Measurements from ENCODE around the gene CENPQ. TPM values are rescaled to one million over a fixed set of nuclear protein-coding genes. Genes with fewer than 3 reads are reported as not detected.

The CENPQ gene
- total RNA-seq, 1 donor = 1.0 TPM

GRCh38 chr6:49517919-49518318 is 54.7 kb downstream of the CENPQ start:
- Histone ChIP-seq H3K9me3 (ENCODE audit: low read depth, low read length) (no peaks in the 10 kb centered on the region), H3K4me1 (ENCODE audit: insufficient read depth, low read length) (no peaks in the 10 kb centered on the region), H3K4me3 (ENCODE audit: low read length) (no peak overlapping the region), H3K27me3 (ENCODE audit: insufficient read depth, low read length) (peaks cover 6% of the 10 kb centered on the region)

DNA sequence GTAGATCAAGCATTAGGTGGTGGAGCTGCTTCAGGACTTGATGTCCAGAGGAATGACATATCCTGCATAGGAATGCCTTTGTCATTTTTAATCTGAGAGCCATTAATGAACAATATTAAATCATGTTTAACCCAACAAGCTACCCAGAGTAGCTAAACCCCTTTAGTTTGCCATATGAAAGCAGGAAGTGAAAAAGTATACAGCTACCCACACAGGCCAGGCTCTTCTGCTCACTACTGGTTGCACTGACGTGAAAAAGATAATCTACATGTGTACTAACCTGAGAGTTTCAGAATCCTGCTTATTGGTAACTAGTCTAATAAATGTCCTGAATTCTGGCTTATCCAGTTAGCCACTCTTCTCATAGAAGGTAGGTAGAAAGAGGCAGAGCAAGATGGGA is 56.5 kb downstream of the CENPQ start:
- H3K4me3 ChIP-seq (ENCODE audit: low read length) = no peak overlapping the region
- no peaks in the 10 kb centered on the region for H3K9me3 ChIP-seq (ENCODE audit: low read depth, low read length)
- H3K27me3 ChIP-seq (ENCODE audit: insufficient read depth, low read length) = peaks cover 2% of the 10 kb centered on the region
- no peaks in the 10 kb centered on the region for H3K4me1 ChIP-seq (ENCODE audit: insufficient read depth, low read length)

DNA sequence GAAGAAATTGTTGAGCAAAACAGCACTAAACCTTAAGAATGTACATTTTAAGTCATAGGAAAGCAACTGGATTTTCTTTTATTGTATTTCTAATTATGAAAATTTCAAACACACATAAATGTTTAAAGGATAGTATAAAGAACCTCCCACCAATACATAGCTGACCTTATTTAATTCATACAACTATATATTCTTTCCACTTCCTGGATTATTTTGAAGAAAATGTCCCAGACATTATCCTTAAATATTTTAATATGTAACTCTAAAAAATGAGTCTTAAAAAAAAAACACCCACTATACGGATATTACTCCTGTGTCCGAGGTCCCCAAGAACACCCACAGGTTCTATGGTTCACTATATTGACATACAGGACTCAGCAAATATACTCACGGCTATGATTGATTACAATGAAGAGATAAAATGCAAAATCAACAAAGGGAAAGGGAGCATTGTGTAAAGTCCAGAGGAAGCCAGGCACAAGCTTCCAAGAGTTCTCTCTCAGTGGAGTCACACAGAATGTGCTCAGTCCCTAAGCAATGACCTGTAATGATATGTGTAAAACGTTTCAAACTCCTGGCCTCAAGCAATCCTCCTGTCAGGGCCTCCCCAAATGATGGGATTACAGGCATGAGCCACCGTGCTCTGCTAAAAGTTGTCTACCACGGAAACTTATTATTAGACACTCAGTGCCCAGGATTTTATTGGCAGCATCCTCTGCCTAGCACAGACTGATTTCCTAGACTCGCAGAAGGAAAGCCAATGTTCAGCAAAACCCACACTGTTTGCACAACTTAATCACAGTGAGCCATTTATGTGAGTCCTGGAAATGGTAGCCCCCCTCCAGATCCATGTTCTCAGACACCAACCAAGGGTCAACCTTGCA is 59.8 kb downstream of the CENPQ start:
- Histone ChIP-seq H3K4me3 (ENCODE audit: low read length) (no peak overlapping the region), H3K27me3 (ENCODE audit: insufficient read depth, low read length) (no peaks in the 10 kb centered on the region), H3K9me3 (ENCODE audit: low read depth, low read length) (no peaks in the 10 kb centered on the region), H3K4me1 (ENCODE audit: insufficient read depth, low read length) (no peaks in the 10 kb centered on the region)

GRCh38 chr6:49523901-49524300 is 60.7 kb downstream of the CENPQ start:
- Histone ChIP-seq H3K4me1 (ENCODE audit: insufficient read depth, low read length) (no peaks in the 10 kb centered on the region), H3K4me3 (ENCODE audit: low read length) (no peak overlapping the region), H3K9me3 (ENCODE audit: low read depth, low read length) (no peaks in the 10 kb centered on the region), H3K27me3 (ENCODE audit: insufficient read depth, low read length) (no peaks in the 10 kb centered on the region)

DNA sequence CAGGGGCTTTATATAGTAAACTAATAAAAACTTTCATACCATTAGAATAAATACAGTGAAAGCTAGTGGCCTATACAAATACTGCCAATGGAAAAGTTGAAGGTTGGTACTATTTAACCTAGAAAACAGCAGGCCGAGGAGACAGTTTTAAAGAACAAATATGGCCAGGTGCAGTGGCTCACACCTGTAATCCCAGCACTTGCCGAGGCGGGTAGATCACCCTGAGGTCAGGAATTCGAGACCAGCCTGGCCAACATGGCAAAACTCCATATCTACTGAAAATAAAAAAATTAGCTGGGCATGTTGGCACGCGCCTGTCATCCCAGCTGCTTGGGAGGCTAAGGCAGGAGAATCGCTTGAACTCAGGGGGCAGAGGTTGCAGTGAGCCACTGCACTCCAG is 61.4 kb downstream of the CENPQ start:
- Histone ChIP-seq H3K4me1 (ENCODE audit: insufficient read depth, low read length) (no peaks in the 10 kb centered on the region), H3K4me3 (ENCODE audit: low read length) (no peak overlapping the region), H3K27me3 (ENCODE audit: insufficient read depth, low read length) (no peaks in the 10 kb centered on the region), H3K9me3 (ENCODE audit: low read depth, low read length) (no peaks in the 10 kb centered on the region)

GRCh38 chr6:49526598-49526997 is 63.4 kb downstream of the CENPQ start:
- Histone ChIP-seq H3K4me1 (ENCODE audit: insufficient read depth, low read length) (no peaks in the 10 kb centered on the region), H3K27me3 (ENCODE audit: insufficient read depth, low read length) (peaks cover 5% of the 10 kb centered on the region), H3K4me3 (ENCODE audit: low read length) (no peak overlapping the region), H3K9me3 (ENCODE audit: low read depth, low read length) (no peaks in the 10 kb centered on the region)

GRCh38 chr6:49527320-49527719 is 64.2 kb downstream of the CENPQ start:
- no peaks in the 10 kb centered on the region for H3K9me3 ChIP-seq (ENCODE audit: low read depth, low read length)
- H3K4me1 ChIP-seq (ENCODE audit: insufficient read depth, low read length) = no peaks in the 10 kb centered on the region
- H3K4me3 ChIP-seq (ENCODE audit: low read length) = no peak overlapping the region
- H3K27me3 ChIP-seq (ENCODE audit: insufficient read depth, low read length) = peaks cover 5% of the 10 kb centered on the region

DNA sequence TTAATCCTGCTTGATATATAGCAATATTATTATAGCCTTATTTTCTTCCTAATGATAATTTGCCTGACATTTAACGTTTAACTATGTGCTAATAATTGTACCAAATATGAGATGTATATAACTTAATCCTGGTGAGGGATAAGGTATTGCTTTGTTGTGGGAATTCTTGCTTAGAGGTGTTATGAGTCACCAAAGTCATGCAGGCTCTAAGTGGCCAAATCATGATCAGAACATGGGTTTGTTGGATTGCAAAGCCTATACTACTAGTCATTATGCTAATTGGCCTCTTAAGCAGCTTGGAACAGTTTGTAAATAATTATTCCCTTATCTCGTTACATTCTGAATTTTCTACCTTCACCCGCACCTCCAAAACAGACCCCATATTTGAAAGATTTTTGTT is 65.4 kb downstream of the CENPQ start:
- Histone ChIP-seq H3K9me3 (ENCODE audit: low read depth, low read length) (no peaks in the 10 kb centered on the region), H3K4me3 (ENCODE audit: low read length) (no peak overlapping the region), H3K4me1 (ENCODE audit: insufficient read depth, low read length) (no peaks in the 10 kb centered on the region), H3K27me3 (ENCODE audit: insufficient read depth, low read length) (peaks cover 5% of the 10 kb centered on the region)

- H3K27me3 ChIP-seq (ENCODE audit: insufficient read depth, low read length) = peaks cover 5% of the 10 kb centered on the region
- no peak overlapping the region for H3K4me3 ChIP-seq (ENCODE audit: low read length)
- H3K4me1 ChIP-seq (ENCODE audit: insufficient read depth, low read length) = no peaks in the 10 kb centered on the region
- no peaks in the 10 kb centered on the region for H3K9me3 ChIP-seq (ENCODE audit: low read depth, low read length)
These were observed 67.1 kb downstream of the CENPQ start for GRCh38 chr6:49530141-49530776.

DNA sequence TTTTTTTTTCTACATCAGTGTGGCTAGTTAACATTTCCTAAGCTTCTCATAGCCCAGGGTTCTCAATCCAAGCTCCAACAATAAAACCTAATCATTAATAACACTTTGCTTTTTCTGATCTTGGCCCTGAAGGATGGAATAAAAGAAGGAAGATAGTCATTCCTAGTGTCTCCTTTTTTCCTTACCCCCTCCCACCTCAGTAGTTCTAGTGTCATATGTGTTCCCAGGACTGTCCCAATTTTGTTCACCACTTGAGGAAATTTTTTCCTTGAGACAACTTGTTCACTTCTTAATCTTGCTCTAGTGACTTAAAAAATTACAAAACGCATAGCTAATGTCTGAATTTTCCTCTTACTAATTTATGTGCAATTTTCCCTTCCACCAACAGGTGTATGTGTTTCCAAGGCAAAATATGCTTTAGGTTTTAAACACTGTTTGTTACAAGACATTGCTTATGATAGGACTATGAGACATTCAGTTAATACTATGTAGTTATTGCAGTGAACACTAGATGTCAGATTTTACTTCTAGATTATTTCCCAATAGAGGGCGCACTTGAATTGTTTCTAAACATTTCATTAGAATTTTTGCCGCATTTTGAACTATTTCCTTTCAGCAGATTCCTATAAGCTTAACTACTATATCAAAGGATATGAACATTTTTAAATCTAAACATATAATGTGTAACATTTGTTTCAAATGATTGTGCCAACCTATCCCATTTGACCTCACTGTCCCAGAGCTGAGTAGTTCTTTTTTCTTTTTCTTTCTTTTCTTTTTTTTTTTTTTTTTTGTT is 68.8 kb downstream of the CENPQ start:
- Histone ChIP-seq H3K9me3 (ENCODE audit: low read depth, low read length) (no peaks in the 10 kb centered on the region), H3K4me3 (ENCODE audit: low read length) (no peak overlapping the region), H3K4me1 (ENCODE audit: insufficient read depth, low read length) (no peaks in the 10 kb centered on the region), H3K27me3 (ENCODE audit: insufficient read depth, low read length) (peaks cover 5% of the 10 kb centered on the region)

DNA sequence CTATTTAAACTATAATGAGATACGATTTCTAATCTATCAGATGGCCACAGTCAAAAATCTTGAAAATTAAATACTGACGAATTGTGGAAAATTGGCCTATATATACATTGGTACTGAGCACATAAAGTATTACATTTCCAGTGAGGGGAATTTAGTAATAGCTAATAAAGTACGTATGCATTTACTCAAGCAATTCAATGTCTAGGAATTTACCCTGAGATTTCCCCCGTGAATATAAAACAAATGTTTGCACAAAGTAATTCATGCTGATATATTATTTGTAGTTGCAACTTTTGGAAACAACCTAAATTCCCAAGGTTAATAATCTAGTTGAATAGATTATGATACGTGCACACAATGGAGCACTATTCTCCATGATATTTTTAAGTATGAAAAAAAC is 72.6 kb downstream of the CENPQ start:
- H3K27me3 ChIP-seq (ENCODE audit: insufficient read depth, low read length) = no peaks in the 10 kb centered on the region

DNA sequence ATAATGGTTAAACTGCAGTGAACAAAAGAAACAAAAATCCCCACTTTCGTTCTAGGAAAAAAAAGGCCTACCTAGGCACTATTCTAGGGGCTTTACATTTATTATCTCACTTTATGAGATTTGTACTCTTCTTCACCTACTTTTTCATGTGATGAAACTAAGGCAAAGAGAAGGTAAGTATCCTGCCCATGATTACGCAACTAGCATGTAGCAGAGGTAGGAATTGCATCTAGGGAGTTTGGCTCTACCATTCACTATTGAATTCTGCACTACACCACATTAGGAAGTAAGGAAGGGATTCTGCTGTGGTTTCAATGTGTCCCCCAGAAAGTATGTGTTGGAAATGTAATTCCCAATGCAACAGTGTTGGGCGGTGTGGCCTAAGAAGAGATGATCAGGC is 75.9 kb downstream of the CENPQ start:
- Histone ChIP-seq H3K4me1 (ENCODE audit: insufficient read depth, low read length) (no peaks in the 10 kb centered on the region), H3K9me3 (ENCODE audit: low read depth, low read length) (no peaks in the 10 kb centered on the region), H3K27me3 (ENCODE audit: insufficient read depth, low read length) (no peaks in the 10 kb centered on the region), H3K4me3 (ENCODE audit: low read length) (no peak overlapping the region)

More for the DNA sequence above, 72.6 kb downstream of the CENPQ start:
- Histone ChIP-seq H3K4me1 (ENCODE audit: insufficient read depth, low read length) (no peaks in the 10 kb centered on the region), H3K4me3 (ENCODE audit: low read length) (no peak overlapping the region), H3K9me3 (ENCODE audit: low read depth, low read length) (no peaks in the 10 kb centered on the region)

DNA sequence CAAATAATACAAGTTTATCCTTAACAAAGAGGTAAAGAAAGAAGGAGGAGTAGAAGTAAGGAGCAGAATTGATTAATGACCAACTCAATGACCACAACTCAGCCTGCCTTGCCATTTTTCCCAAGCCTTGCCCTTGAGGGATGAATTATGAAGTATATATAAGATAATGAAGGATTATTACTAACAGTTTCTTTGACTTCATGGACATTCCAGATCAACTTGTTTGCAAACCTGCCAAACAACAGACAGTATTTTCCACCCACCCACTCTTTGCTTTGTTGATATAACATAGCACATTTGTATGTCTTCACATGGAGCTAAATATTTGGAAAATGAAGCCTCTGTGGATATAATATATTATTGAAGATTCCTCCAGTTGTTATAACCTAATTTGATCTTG is 77.4 kb downstream of the CENPQ start:
- no peaks in the 10 kb centered on the region for H3K9me3 ChIP-seq (ENCODE audit: low read depth, low read length)
- H3K4me1 ChIP-seq (ENCODE audit: insufficient read depth, low read length) = no peaks in the 10 kb centered on the region
- H3K27me3 ChIP-seq (ENCODE audit: insufficient read depth, low read length) = no peaks in the 10 kb centered on the region
- H3K4me3 ChIP-seq (ENCODE audit: low read length) = no peak overlapping the region

DNA sequence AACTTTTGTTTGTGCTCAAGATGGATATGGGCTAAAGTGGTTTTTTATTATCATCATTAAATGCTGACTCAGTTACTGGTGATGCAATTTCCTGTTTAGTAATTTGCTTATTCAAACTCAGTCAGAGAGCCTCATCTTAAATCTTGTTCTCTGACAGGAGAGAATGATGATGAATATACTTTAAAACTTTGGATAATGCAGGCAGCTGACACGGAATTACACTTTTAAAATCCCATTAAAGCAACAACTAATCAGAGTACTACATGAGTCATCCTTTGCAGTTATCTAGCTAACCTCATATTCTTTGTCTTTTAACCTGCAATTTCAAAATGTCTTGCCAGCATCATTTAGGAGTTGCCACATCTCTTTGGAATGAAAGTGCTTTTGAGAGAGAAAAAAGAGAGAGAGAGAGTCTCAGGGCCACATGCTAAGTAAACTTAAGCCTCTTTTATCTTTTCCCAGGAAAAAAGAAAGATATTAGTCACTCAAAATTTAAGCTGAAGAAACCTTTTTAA is 78.1 kb downstream of the CENPQ start:
- H3K9me3 ChIP-seq (ENCODE audit: low read depth, low read length) = no peaks in the 10 kb centered on the region
- H3K27me3 ChIP-seq (ENCODE audit: insufficient read depth, low read length) = no peaks in the 10 kb centered on the region
- H3K4me3 ChIP-seq (ENCODE audit: low read length) = no peak overlapping the region
- no peaks in the 10 kb centered on the region for H3K4me1 ChIP-seq (ENCODE audit: insufficient read depth, low read length)

GRCh38 chr6:49541936-49542335 is 78.8 kb downstream of the CENPQ start:
- no peaks in the 10 kb centered on the region for H3K4me1 ChIP-seq (ENCODE audit: insufficient read depth, low read length)
- no peaks in the 10 kb centered on the region for H3K9me3 ChIP-seq (ENCODE audit: low read depth, low read length)
- H3K4me3 ChIP-seq (ENCODE audit: low read length) = no peak overlapping the region
- H3K27me3 ChIP-seq (ENCODE audit: insufficient read depth, low read length) = no peaks in the 10 kb centered on the region
